ENCODE data around the gene ALDH1A1. TPM values are rescaled to one million over a fixed set of nuclear protein-coding genes. Genes with fewer than 3 reads are reported as not detected.
"Not testable (repeated sequence)": the region's sequence is repeated elsewhere in the genome, so short reads cannot be mapped to it uniquely, and the experiment has no call there.

ALDH1A1 gene
- total RNA-seq, 1 donor from 2014 or later: 3,265 TPM

DNA sequence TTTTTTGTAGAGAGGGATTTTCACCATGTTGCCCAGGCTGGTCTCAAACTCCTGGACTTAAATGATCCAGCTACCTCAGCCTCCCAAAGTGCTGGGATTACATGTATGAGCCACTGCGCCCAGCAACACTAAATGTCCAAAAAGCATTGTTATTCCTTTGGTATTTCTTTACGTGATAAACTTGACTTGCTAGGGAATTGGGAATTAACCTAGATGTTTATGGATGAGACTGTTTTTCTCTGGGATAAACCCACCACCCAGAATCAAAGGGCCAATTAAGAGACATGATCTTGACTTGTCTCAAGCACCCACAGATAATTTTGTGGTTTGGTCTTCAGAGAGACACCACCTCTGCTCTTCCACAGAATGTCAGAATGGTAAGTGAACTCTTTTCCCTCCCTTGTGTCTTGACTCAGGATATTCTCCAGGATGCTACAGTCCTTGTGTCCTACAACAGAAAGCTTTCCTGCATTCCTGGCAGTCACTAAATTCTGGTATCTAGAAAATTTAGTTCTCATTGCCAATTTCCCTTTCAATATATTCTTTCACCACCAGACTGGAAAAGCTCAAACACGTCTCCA, 55.7 kb downstream of the ALDH1A1 start:
- no peak for DNase-seq (ENCODE audit: low read depth in 2 of 2)

DNA sequence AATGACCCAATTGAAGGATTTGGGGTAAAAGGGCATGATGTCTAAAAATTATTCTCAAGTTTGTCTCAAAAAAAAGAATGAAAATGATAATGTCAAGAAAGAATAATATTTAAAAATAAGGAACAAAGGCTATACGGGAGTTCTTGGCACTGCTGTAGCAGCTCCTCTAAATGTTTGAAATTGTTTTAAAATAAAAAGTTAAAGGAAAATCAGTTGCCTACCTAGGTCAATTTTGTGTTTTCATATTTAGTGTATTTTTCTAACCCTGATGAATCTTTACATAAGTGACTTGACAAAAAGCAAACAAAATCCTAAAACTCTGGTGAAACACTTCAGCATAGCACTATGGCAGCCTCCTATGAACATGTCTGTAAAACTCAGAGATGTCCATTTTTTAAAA, 56.4 kb downstream of the ALDH1A1 start:
- no peak for DNase-seq (ENCODE audit: low read depth in 2 of 2)

DNA sequence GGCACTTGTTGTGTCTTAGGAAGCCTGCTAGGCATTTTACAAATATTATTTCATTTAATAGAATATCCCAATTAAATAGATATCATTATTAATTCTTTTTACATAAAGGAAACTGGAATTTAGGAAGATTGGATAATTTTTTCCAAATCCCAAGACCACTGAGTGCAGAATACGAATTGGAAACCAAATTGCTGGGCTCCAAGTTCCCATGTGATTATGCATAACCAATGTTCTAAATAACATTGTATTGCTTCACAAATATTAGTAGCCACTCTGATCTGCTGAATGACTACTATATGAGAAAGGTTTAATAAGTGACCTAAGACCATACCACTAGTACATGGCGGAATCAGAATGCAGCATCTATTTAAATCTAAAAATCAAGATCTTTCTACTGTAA, 57.7 kb downstream of the ALDH1A1 start:
- no peak for DNase-seq (ENCODE audit: low read depth in 2 of 2)

DNA sequence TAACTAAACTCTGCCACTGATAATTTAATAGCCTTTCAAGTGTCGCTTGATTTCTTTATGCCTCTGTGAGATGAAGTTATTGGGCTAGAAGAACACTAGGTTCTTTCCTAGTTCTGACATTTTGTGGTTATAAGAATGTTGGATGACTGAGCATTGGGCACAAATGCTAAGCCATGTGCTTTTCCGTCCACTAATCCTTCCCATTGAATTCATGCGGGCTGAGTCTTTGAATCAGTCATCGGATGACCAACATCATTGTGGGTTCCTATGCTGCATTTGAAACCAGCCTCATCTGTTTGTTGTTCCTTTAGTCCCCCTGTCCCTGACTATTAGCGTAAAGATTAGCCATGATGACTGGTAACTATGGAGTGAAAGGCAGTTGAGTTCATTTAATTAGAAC, 58.5 kb downstream of the ALDH1A1 start:
- no peak for DNase-seq (ENCODE audit: low read depth in 2 of 2)

DNA sequence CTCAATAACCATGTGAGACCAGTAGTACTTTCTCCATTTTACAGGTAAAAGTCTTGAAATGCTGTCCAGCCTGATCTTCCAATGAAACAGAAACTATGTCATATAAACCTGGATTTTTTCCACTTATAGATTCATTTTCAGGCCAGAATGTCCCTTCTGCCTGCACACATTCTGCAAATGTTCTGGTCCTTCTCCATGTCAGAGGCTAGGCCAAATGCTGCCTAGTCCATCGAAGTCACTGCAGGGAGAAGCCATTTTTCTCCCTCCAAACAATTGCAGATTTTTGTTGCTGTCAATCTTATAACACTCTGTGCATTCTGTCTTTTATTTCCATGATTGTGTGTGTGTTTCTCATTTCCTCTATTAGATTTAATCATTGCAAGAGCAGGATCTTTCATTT, 59.4 kb downstream of the ALDH1A1 start:
- no peak for DNase-seq (ENCODE audit: low read depth in 2 of 2)

DNA sequence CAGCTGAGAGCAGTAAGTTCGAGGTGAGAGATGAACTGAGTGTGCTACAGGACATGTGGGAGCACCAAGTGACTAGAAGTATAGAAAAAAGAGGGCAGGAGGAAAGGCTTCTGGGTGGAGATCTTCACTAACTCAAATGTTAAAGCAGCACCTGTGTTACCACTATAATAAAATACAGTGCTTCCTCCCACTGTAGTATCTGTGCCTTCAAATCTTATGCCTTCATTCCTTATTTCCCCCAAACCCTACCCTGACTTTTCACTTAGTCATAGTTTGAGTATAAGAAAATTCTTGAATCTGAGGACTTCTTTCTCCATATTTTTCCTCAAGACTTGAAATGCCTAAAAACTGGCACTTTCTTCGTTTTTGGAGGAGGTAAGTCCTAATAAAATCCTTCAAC, 61.8 kb downstream of the ALDH1A1 start:
- no peak for DNase-seq (ENCODE audit: low read depth in 2 of 2)

DNA sequence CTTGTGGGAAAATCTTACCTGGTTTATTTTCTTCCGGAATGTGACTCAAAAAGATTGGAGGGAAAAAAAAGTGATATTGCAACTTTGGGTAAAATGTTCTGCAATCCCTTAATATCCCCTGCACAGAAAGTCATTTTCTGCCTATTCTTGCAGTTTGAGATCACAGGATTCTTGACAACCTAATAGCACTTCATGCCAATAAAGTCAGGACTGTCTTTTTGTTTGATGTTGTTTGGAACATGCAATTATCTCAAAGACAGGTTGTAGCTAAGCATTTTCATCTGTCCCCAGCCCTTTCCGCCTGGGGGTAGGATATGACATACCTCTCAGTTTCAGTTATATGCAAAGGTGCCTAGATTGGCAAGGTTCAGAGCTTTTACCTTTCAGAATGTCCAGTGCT, 63.9 kb downstream of the ALDH1A1 start:
- no peak for DNase-seq (ENCODE audit: low read depth in 2 of 2)

DNA sequence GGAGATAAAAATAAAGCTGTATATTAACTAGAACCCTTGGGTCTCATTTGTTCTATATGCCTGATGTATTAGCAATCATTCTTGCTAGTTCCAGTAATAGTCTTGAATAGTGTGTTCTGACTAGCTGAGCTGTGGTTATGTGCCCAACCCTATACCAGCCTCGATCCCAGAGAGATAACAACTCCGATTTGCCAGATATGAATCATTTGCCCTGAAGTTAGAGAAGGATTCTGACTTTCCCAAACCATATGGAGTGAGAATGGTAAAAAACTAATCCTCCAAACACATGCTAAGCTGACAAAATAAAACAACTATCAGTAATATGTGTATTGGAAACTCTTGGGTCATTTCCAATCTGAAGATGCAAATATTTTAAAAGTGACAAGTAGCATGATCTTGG, 64.8 kb downstream of the ALDH1A1 start:
- DNase-seq (ENCODE audit: low read depth in 2 of 2): no peak

DNA sequence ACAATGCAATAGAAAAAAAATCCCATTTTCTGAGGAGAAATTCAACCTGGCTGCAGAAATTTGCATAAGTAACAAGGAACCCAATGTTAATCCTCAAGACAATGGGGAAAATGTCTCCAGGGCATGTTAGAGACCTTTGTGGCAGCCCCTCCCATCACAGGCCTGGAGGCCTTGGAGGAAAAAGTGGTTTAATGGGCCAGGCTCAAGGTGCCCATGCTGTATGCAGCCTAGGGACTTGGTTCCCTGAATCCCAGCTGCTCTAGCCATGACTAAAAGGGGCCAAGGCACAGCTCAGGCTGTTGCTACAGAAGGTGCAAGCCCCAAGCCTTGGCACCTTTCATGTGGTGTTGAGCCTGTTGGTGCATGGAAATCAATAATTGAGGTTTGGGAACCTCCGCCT, 66.5 kb downstream of the ALDH1A1 start:
- DNase-seq (ENCODE audit: low read depth in 2 of 2): no peak

DNA sequence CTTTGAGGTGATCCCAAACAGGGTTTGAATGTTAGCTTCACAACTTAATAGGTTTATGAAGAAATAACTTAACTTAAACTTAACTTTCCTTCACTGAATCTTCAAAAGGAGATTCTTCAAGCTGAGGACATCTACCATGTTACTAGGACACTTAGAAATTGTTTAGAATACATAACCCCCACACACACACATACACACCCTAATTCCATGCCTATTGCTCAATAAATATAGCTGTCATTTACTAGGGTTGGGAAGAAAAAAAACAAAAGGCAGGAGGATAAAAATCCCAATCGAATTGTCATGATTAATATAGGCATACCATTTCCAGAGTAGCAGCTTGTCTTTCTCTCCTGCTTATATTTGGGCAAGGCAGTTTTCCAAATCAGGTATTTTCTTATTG, 68.3 kb downstream of the ALDH1A1 start:
- no peak for DNase-seq (ENCODE audit: low read depth in 2 of 2)

DNA sequence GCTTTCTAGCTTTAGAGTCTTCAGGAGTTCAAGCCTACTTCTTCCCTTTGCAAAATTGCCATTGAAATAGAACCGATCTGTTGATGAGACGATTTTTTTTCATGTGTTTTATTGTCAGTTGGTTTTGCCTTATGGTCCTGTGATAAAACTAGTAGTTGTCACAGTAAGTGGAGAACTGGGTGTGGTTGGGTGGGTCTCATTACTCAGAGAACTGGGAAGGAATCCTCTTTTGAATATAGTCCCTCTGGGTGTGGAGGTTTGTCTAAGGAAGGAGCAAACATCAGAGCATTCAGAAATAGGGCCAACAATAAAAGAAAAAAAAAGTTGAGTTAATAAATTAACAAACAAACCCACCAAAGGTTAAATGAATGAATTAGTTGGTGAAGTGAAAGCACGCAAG, 69.0 kb downstream of the ALDH1A1 start:
- DNase-seq (ENCODE audit: low read depth in 2 of 2): no peak

DNA sequence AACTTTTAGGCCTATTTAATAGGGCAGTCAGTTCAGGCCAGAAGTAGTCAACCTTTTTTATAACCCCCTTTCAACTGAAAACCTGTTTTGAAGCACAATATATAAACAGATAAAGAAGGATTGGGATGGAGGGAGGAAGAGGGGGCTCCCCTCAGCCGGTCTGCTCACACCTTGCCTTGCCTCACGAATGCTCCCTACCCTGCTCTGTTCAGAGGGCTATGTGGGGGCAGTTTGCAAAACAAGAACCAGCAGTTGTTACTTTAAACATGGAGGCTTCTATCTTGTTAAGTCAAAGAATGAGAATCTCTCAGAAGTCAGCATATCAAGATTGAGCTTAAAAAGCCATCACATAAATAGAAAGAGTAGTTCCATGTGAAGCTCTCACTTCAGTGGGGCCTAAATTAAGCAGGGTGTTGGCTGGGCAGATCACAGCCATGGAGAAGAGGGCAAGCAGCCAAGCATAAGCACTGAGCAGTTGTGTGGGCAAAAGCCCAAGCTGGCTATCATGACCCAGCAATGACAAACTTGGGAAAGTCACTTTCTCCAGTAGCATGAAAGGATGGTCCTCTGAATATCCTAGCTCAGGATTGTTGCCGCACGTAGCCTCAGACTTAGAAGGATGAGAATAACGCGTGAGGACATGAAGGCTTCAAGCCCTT, 70.6 kb downstream of the ALDH1A1 start:
- no peak for DNase-seq (ENCODE audit: low read depth in 2 of 2)

DNA sequence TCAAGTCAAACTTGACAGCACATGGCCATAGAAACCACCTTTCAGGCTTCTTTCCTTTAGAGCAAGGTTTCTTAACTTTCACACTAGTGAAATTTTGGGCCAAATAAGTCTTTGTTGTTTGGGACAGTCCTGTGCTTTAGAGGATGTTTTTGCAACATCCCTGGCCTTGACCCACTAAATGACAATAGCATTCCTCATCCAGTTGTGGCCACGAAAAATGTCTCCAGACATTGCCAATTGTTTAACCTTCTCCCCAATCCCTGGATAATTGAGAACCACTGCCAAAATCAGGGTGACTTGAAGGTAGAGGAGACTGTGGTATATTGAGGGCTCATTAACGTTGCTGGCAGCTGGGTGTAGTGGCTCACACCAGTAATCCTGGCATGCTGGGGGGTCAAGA, 72.0 kb downstream of the ALDH1A1 start:
- DNase-seq (ENCODE audit: low read depth in 2 of 2): no peak

DNA sequence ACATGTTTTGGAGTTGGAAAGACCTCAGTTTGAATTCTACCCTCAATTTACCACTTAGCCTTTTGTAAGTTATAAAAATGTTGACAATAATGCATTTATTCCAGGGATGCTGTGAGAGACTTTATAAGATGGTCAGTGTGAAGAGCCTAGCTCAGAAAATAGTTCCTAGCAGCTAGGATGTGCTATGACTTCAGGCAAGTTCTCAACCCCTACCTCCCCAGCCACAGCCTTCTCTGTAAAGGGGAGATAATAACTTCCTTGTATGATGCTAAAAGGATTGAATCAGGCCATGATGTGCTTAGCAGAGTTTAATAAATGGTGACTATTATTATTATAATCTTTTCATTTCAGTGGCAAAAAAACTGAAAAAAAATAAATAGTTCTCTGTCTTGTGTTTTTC, 77.6 kb downstream of the ALDH1A1 start:
- DNase-seq (ENCODE audit: low read depth in 2 of 2): no peak

DNA sequence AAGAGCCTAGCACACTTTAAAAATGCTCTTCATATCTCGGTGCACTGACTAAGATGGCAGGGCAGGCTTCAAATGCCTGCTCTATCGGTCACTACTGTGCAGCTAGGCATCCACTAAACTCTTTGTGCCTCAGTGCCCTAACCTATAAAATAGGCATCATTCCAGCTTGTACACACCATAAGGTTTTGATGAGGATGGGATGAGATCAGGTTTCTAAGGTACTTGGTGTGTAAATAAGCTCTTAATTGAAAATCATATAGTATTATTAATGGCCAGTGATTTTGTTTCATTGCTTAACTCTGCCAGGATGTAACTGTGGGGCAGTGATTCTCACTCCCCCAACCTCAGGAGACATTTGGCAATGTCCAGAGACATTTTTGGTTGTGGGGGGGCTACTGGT, 78.5 kb downstream of the ALDH1A1 start:
- DNase-seq (ENCODE audit: low read depth in 2 of 2): no peak

DNA sequence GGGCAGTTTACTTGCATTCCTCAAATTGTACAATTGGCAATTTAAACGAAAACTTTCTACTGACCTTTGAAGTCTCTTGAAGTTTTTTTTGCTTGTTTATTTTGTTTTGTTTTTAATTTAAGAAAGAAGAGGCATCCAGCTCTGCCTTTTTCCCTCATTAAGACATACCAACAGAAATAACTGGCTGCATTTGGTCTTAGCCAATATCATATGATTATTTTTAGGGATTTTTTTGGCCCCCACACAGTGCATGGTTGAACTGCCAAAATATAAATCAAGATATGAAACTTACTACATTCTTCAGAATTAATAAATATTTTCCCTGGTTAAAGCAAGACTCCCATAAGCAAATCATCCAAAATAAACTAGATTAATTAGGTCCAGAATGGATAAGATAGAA, 79.4 kb downstream of the ALDH1A1 start:
- no peak for DNase-seq (ENCODE audit: low read depth in 2 of 2)

DNA sequence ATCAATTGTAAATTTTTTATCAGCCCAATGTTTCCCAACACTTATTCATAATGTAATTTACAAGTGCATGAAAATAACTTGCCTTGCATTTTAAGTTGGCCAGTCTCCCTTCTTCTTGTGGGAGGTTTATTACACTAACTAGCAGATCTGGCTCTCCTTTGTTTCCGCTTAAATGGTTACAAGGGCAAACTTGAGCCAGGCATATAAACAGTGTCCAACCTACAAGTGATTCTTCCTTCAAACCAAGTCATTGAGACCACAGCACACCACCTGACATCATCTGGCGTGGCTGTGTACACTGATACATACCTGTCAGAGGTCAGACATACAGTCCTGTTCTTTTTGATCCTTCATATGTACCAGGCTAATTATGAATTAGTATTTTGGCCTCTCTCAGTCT, 80.1 kb downstream of the ALDH1A1 start:
- DNase-seq (ENCODE audit: low read depth in 2 of 2): no peak

DNA sequence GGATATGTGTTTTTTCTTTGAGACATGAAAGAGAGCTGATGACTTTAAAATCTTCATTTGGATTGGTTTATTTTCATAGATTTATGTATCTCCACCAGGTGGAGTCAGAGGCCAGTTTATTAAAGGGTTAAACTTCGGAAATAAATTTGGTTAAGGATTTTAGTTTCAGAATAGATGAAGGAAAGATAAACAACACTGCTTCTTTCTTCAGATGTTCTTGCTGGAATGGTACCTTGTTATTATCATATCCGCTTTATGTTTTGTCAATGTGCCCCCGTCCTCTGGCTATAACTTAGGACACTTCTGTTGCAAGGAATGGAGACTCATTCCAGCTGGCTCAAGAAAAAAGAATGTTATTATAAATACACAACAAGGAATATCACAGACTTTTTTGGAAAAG, 81.2 kb downstream of the ALDH1A1 start:
- peak; percentile 39 to 57 for DNase-seq (ENCODE audit: low read depth in 2 of 2)

DNA sequence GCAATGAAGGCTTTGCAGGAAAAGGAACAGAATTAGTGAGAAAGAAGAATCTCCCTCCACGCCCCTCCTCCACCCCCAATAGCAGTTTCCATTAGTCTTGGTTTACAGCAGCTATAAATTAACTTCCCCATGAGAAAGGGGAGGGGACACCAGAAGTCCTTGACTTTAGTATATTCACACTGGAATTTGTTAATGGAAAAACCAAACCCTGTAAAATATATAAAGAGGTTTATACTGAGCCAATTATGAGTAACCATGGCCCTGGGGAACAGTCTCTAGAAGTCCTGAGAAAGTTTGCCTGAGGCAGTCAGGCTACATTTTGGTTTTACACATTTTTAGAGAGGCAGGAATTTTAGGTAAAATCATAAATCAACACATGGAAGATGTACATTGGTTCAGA, 88.5 kb downstream of the ALDH1A1 start:
- DNase-seq (ENCODE audit: low read depth in 2 of 2): no peak

DNA sequence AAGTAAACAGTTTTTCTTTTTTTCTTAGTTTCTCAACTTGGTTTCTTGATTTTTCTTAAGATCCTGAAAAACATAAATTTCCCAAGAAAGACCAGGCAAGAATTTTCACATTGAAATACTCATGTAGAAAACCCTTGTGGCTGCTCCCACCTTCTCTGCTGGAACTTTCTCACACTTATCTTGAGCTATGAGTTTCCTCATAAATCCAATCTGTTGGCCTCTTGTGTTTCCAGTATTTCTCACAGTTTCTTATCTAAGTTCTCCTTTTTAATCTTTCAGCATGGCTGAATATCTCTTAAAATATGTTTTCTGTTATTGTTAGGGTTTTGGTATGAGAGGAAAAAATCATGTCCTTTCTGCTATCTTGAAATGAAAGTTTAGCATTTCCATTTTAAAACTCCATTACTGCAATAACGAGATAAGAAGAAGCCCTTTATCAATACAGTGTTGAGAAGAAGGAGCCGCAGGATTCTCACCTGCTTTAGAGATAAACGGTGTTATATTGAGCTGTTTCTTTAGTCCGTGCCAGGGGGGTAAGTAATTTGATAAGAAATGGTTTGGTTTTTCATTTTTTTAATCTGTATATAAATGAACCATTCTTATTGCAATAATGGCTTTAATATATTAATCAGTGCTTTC, 89.3 kb downstream of the ALDH1A1 start:
- no peak for DNase-seq (ENCODE audit: low read depth in 2 of 2)

DNA sequence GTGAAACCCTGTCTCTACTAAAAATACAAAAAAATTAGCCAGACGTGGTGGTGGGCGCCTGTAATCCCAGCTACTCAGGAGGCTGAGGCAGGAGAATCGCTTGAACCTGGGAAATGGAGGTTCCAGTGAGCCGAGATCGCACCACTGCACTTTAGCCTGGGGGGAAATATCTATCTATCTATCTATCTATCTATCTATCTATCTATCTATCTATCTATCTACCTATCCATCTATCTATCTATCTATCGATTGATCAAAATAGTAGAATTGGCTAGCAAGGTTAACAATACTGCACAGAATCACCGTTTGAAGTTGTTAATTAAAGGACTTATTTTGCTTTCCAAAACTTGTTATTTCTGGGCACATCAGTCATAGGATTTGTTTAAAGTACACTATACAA, 90.1 kb downstream of the ALDH1A1 start:
- DNase-seq (ENCODE audit: low read depth in 2 of 2): not testable (repeated sequence)

DNA sequence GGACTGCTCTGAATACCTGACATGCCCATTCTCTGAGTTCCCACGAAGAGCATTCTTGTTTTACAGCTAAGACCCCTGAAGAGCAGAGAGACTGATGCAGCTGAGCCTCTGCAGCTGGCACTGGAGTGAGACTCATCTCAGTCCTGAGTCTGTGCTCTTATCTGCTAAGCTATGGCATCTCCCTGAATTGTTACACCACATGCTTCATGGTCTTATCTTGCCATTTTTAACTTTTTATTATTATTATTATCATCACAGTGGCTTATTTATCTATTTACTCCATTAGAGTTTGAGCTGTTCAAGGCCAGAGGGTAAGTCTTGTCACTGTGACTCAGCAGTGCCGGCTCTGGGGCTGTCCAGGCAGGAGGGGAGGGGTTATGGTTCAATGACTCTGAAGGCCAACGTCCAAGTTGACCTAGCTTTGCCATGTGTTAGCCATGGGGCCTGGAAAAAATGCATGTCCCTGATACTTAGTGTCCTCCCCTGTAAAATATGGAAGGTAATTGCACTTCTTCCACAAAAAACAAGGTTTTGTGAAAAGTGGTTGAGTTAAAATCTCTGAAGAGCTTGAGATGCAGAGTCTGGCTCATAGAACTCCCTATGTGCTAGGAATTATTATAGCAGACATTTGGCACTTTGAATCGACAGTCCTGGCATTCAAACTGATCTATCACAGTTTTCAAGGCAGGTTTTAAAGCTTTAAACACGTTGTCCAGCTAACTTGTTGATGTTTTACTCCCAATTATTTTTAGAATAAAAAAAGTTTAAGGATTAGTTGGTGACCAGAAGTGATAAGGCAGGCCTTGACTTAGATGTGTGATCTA, 94.6 kb downstream of the ALDH1A1 start:
- DNase-seq (ENCODE audit: low read depth in 2 of 2): peak; percentile 33 to 39

DNA sequence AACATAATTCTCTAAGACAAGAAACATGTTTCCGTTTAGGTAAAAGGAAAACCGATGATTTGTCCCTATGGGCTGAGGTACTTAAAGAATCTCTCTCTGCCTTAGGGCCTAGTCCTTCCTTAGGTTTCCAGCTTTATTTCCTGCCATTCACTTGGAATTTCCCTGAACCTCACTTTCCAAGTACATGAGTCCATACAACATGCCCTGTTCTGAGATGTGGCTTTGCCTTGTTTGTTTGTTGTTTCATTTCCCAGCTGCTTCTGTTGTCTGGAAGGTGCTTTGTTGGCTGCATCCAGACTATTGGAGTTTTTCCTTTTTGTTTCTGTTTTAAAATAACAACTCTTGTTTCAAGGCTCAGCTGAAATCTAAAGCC, 95.2 kb downstream of the ALDH1A1 start:
- peak in 1 of 2 donors; percentile 9 for DNase-seq (ENCODE audit: low read depth in 2 of 2)

Measured in lung microvascular endothelial cell (primary cell).